IMR-90 (cell line): Measurements from ENCODE around the gene NWD2. TPM values are rescaled to one million over a fixed set of nuclear protein-coding genes. Genes with fewer than 3 reads are reported as not detected.

Experiments
- ATAC-seq: fragments of 200-7000 bp; cut with Tn5 transposase; 2 replicates; pipeline ENCODE4 v1.9.1; 2020; ENCODE audit warnings: low read depth, mild to moderate bottlenecking, moderate library complexity
- BruUV-seq: library from RNA; stranded (reverse); fragments of 400-500 nt; replicated peaks from 2 replicates; lab custom pipeline; 2021; lab: Mats Ljungman, UMichigan
- CTCF ChIA-PET: fragments of 300-600 bp; formaldehyde crosslinking; extraction: SDS; loops from one replicate; lab custom pipeline; 2021; ENCODE audit warnings: antibody characterized with exemption; lab: Yijun Ruan, JAX
- POLR2A ChIA-PET: fragments of 300-600 bp; sonication (Branson Sonifier 250); formaldehyde crosslinking; loops from one replicate; lab custom pipeline; 2022; ENCODE audit warnings: antibody characterized with exemption; ENCODE audit not compliant: unreplicated experiment; lab: Charles Lee
- DNase-seq: peaks from one replicate; pipeline ENCODE4 v3.0.0; 2013
- H2AFZ ChIP-seq: replicated peaks from 2 replicates; pipeline ENCODE3; 2013; ENCODE audit warnings: low read length, mild to moderate bottlenecking; ENCODE audit not compliant: poor library complexity
- H2AK5ac ChIP-seq: 2 replicates; pipeline ENCODE4 v1.6.1; 2013; ENCODE audit warnings: low read depth, low read length, inconsistent platforms
- H2AK9ac ChIP-seq: replicated peaks from 2 replicates; pipeline ENCODE3; 2013; ENCODE audit warnings: mild to moderate bottlenecking, low read depth, low read length, moderate library complexity; ENCODE audit not compliant: poor library complexity
- H2BK120ac ChIP-seq: 2 replicates; pipeline ENCODE4 v1.6.1; 2013; ENCODE audit warnings: low read depth, low read length, inconsistent platforms
- H2BK15ac ChIP-seq: 3 replicates; pipeline ENCODE4 v1.6.1; 2013; ENCODE audit warnings: low read depth, low read length, inconsistent platforms
- H2BK20ac ChIP-seq: 2 replicates; pipeline ENCODE4 v1.6.1; 2013; ENCODE audit warnings: low read depth, mild to moderate bottlenecking, inconsistent platforms, low read length, moderate library complexity
- H2BK5ac ChIP-seq: 2 replicates; pipeline ENCODE4 v1.6.1; 2013; ENCODE audit warnings: mild to moderate bottlenecking, low read depth, low read length, inconsistent platforms; ENCODE audit not compliant: poor library complexity, severe bottlenecking
- H3K14ac ChIP-seq: replicated peaks from 2 replicates; pipeline ENCODE4 v1.6.1; 2013; ENCODE audit warnings: low read depth, low read length, inconsistent platforms
- H3K18ac ChIP-seq: 2 replicates; pipeline ENCODE4 v1.6.1; 2013; ENCODE audit warnings: low read depth, low read length, control low read depth
- H3K23ac ChIP-seq: 2 replicates; pipeline ENCODE4 v1.6.1; 2013; ENCODE audit warnings: low read depth, low read length, inconsistent platforms
- H3K27ac ChIP-seq: 2 replicates; pipeline ENCODE4 v1.5.1; 2013; ENCODE audit warnings: mild to moderate bottlenecking, control low read depth, low read length; ENCODE audit not compliant: insufficient read depth
- H3K27me3 ChIP-seq: 2 replicates; pipeline ENCODE4 v1.6.1; 2013; ENCODE audit warnings: low read length; ENCODE audit not compliant: control insufficient read depth, insufficient read depth
- H3K36me3 ChIP-seq: 2 replicates; pipeline ENCODE4 v1.6.1; 2013; ENCODE audit warnings: low read length, mixed read lengths; ENCODE audit not compliant: control insufficient read depth, insufficient read depth
- H3K4ac ChIP-seq: 2 replicates; pipeline ENCODE4 v1.6.1; 2013; ENCODE audit warnings: low read depth, low read length, inconsistent platforms
- H3K4me1 ChIP-seq: 2 replicates; pipeline ENCODE4 v1.6.1; 2013; ENCODE audit warnings: low read length, mixed read lengths; ENCODE audit not compliant: control insufficient read depth, insufficient read depth
- H3K4me2 ChIP-seq: 2 replicates; pipeline ENCODE4 v1.6.1; 2013; ENCODE audit warnings: low read depth, mild to moderate bottlenecking, control low read depth, low read length, moderate library complexity
- H3K4me3 ChIP-seq: 2 replicates; pipeline ENCODE4 v1.5.1; 2013; ENCODE audit warnings: low read depth, mild to moderate bottlenecking, control low read depth, low read length, moderate library complexity; ENCODE audit not compliant: insufficient read depth
- H3K56ac ChIP-seq: 2 replicates; pipeline ENCODE4 v1.6.1; 2013; ENCODE audit warnings: low read length, inconsistent platforms; ENCODE audit not compliant: insufficient read depth; ENCODE audit errors: extremely low read depth
- H3K79me1 ChIP-seq, 2 experiments: 2 replicates each; pipeline ENCODE4 v1.6.1; 2013; ENCODE audit warnings: low read length in 2 of 2, inconsistent platforms in 1 of 2, low read depth in 1 of 2
- H3K9ac ChIP-seq: 2 replicates; pipeline ENCODE4 v1.6.1; 2013; ENCODE audit warnings: low read depth, low read length, control low read depth
- H3K9me1 ChIP-seq: 2 replicates; pipeline ENCODE4 v1.6.1; 2013; ENCODE audit warnings: low read length, inconsistent platforms; ENCODE audit not compliant: insufficient read depth
- H3K9me3 ChIP-seq: 2 replicates; pipeline ENCODE4 v1.6.1; 2013; ENCODE audit warnings: low read length; ENCODE audit not compliant: control insufficient read depth, insufficient read depth
- H4K20me1 ChIP-seq: 2 replicates; pipeline ENCODE4 v1.6.1; 2013; ENCODE audit warnings: low read length, inconsistent platforms; ENCODE audit not compliant: insufficient read depth
- H4K5ac ChIP-seq: 2 replicates; pipeline ENCODE4 v1.6.1; 2013; ENCODE audit warnings: mild to moderate bottlenecking, low read depth, low read length, control low read depth
- H4K8ac ChIP-seq, 2 experiments: 2 replicates each; pipeline ENCODE4 v1.6.1; 2013; ENCODE audit warnings: low read depth in 2 of 2, low read length in 2 of 2, control low read depth in 1 of 2, inconsistent platforms in 1 of 2
- H4K91ac ChIP-seq: 2 replicates; pipeline ENCODE4 v1.6.1; 2013; ENCODE audit warnings: low read depth, low read length, inconsistent platforms; ENCODE audit not compliant: insufficient read depth
- CHD1 ChIP-seq: IDR thresholded peaks from 2 replicates; pipeline ENCODE4 v1.6.1; 2012; ENCODE audit warnings: low read depth, low read length, improper control_type of control experiment
- WGBS, 2 experiments: methylation state at CpG; one replicate each; pipeline versions ENCODE4 v1.1.5 to v1.1.7; 2013; ENCODE audit warnings: missing lambda C conversion rate in 2 of 2; ENCODE audit not compliant: insufficient read length in 1 of 2; ENCODE audit errors: extremely low coverage in 2 of 2; 5-methylcytosine and 5-hydroxymethylcytosine counted together
- dilution Hi-C: fragments of 300-500 bp; cut with HindIII; formaldehyde crosslinking; loops from one replicate; pipeline ENCODE4 v1.14.3; 2018; ENCODE audit warnings: low sequenced_read_pairs; ENCODE audit not compliant: unreplicated experiment
- in situ Hi-C: fragments of 300-500 bp; cut with MboI; formaldehyde crosslinking; loops from 3 replicates; pipeline ENCODE4 v1.14.3; 2019; ENCODE audit warnings: low sequenced_read_pairs, inconsistent platforms, mixed read lengths
- intact Hi-C: fragments of 100-400 bp; cut with micrococcal nuclease; formaldehyde crosslinking; loops from 2 replicates; pipeline ENCODE4 v1.10.0; 2022
- polyA plus RNA-seq, 3 experiments: library from polyadenylated mRNA; depleted of rRNA; stranded (reverse); fragments of >200 nt; gene quantifications; 2 replicates each; pipeline ENCODE4 v1.2.3, GENCODE V29; 2012; ENCODE audit warnings: low replicate concordance in 1 of 3
- total RNA-seq: library from RNA; depleted of rRNA; stranded (reverse); fragments of >200 nt; gene quantifications from 2 replicates; pipeline ENCODE4 v1.2.3, GENCODE V29; 2012

Gene NWD2
- total and polyA plus RNA-seq, 2 of the 4 experiments (the other 2 are of a cell fraction) = not detected

DNA sequence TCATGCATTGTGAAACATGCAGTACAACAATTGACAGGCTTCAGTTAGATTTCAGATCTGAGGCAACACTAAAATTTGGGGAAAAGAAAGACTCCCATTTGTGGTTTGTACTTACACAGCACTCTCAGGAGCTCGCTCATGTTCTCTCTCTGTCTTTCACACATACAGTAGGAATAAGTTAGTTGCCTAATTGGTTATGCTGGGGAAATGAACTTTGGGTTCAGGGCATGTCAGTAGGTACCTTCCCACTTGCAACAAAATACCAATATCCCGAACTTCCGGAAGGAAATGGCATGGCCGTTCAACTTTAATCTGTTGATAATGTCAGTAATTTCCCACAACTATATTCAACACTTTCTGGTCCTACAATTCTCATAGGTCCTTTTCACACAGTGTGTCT lies 223.3 kb downstream of the NWD2 start:
- Histone ChIP-seq H3K14ac (no peak overlapping the region), H3K4me1 (no peaks in the 10 kb centered on the region), H3K56ac (no peak overlapping the region), H4K5ac (no peak overlapping the region), H2AK9ac (no peak overlapping the region), H3K23ac (no peak overlapping the region), H3K4me2 (no peak overlapping the region), H4K20me1 (no peaks in the 10 kb centered on the region), H2BK5ac (no peak overlapping the region), H4K8ac (no peak overlapping the region), H3K79me1 (no peaks in the 10 kb centered on the region), H3K18ac (no peak overlapping the region), H3K4me3 (no peak overlapping the region), H3K36me3 (no peaks in the 10 kb centered on the region), H3K9me1 (no peaks in the 10 kb centered on the region), H4K91ac (no peak overlapping the region), H2AK5ac (no peak overlapping the region), H3K9ac (no peak overlapping the region), H2AFZ (no peak overlapping the region), H2BK120ac (no peak overlapping the region), H2BK15ac (no peak overlapping the region), H3K4ac (no peak overlapping the region), H3K27ac (no peak overlapping the region), H3K9me3 (no peaks in the 10 kb centered on the region), H2BK20ac (no peak overlapping the region), H3K27me3 (no peaks in the 10 kb centered on the region)
- no peak for TF ChIP-seq CHD1
- no CpG with 5 or more reads among the region's 4 CpGs for WGBS, 2 experiments
- ChIA-PET POLR2A (no interaction called here), CTCF (no interaction called here)
- ATAC-seq (no peak), DNase-seq (no peak)
- in situ Hi-C loops (no loop called here), dilution Hi-C loops (no loop called here), intact Hi-C loops (no loop called here)
- no TSS peak for BruUV-seq
